Gastrocnemius medialis (tissue), 4 donors: ENCODE results near the gene TMCC3.

Experiments used
- CTCF ChIP-seq, 5 experiments: fragments of 450-650 bp in 3 of 5; fragments of 200-600 bp in 2 of 5; sonication (generic) in 2 of 5; IDR thresholded peaks in 4 of 5; conservative IDR thresholded peaks in 1 of 5; 1 replicate in 4 of 5; 2 replicates in 1 of 5; pipeline ENCODE4 v1.5.1; 2016 to 2019; ENCODE audit warnings: antibody characterized with exemption in 5 of 5, mild to moderate bottlenecking in 3 of 5, moderate library complexity in 3 of 5
- POLR2A ChIP-seq, 2 donors: fragments of 450-650 bp; IDR thresholded peaks; one replicate each; pipeline ENCODE4 v1.6.1; 2017; ENCODE audit warnings: antibody characterized with exemption in 2 of 2, mild to moderate bottlenecking in 2 of 2, moderate library complexity in 2 of 2

GRCh38 chr12:94697631-94698030 lies 47.3 kb upstream of the TMCC3 start:
- TF ChIP-seq CTCF (IDR thresholded peaks at IDR 0.05 in 4 of 5, conservative IDR thresholded peaks at IDR 0.05 in 1 of 5) = no peak
- no peak for TF ChIP-seq POLR2A (IDR thresholded peaks at IDR 0.05)
